IPS DF 6.9 (cell line): Measurements from ENCODE around the gene TMCC1.
A peak's percentile ranks its signal among the peaks of the same experiment; 100 is the strongest.

ENCODE experiments used
- DNase-seq: peaks from one replicate; pipeline ENCODE4 v3.0.0-alpha.2; 2013; ENCODE audit warnings: low read depth, low spot score
- H3K27ac ChIP-seq: one replicate; pipeline ENCODE4 v1.5.1; 2013; ENCODE audit warnings: low read length, control low read depth
- H3K27me3 ChIP-seq: 2 replicates; pipeline ENCODE4 v1.6.1; 2013; ENCODE audit warnings: mild to moderate bottlenecking, low read length; ENCODE audit not compliant: control insufficient read depth, insufficient read depth
- H3K36me3 ChIP-seq: 2 replicates; pipeline ENCODE4 v1.6.1; 2013; ENCODE audit warnings: low read length; ENCODE audit not compliant: control insufficient read depth, insufficient read depth
- H3K4me1 ChIP-seq: 2 replicates; pipeline ENCODE4 v1.6.1; 2013; ENCODE audit warnings: low read length; ENCODE audit not compliant: control insufficient read depth, insufficient read depth
- H3K4me3 ChIP-seq: 2 replicates; pipeline ENCODE4 v1.5.1; 2013; ENCODE audit warnings: mild to moderate bottlenecking, low read length
- H3K9me3 ChIP-seq: 2 replicates; pipeline ENCODE4 v1.6.1; 2013; ENCODE audit warnings: low read length, inconsistent platforms; ENCODE audit not compliant: control insufficient read depth, insufficient read depth
- WGBS: extraction: QIAGEN DNeasy Blood & Tissue Kit; methylation state at CpG from one replicate; pipeline ENCODE4 v1.1.7; 2013; ENCODE audit warnings: mixed read lengths, missing lambda C conversion rate; ENCODE audit not compliant: insufficient read length, insufficient coverage; 5-methylcytosine and 5-hydroxymethylcytosine counted together

TMCC1 gene

GRCh38 chr3:129606636-129607390, 286.7 kb downstream of the TMCC1 start, which contains the start of gene PLXND1:
PLXND1 (minus strand) TSS chr3:129606676; CDS start chr3:129606639, 37 bp downstream.
- no CpG with 5 or more reads among the region's 96 CpGs for WGBS
- H3K27ac ChIP-seq, result no peak within 1 kb of the TSS

DNA sequence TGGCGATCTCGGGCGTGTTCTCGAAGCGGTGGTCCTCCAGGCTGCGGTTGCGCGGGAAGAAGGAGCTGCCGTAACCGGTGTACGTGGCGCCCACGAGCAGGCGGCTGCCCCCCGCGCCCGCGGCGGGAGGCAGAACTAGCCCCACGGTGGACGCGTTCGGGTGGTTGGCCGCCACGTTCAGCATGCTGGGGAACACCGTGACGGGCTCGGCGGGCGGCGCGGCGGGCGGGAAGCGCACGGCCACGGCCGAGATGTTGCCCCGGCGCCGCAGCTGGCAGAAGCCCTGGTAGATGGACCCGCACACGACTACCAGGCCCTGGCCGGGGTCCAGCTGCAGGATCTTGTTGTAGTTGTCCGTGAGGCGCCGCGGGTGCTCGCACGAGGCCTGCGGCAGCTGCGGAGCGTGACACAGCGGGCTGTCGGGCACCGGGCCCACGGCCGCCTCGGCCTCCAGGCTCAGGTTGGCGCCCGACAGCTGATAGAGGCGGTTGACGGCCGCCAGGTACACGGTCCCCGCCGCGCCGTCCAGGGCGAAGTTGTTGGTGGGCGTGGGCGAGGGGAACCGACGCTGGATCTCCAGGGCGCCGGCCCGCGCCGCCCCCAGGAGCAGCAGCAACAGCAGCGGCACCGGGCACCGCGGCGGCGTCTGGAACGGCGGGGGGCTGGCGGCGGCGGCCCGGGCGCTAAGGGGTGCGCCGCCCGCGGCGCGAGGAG, 287.4 kb downstream of the TMCC1 start:
- Histone ChIP-seq H3K27ac (no peak overlapping the region), H3K27me3 (peaks cover 6% of the 10 kb centered on the region; the same call in 1 of the 2 replicates), H3K9me3 (no peaks in the 10 kb centered on the region), H3K36me3 (no peaks in the 10 kb centered on the region), H3K4me1 (peaks cover 19% of the 10 kb centered on the region), H3K4me3 (peak overlapping the region; percentile 56; the same call in 1 of the 2 replicates)
- WGBS, result no CpG with 5 or more reads among the region's 98 CpGs
- no peak for DNase-seq

More at GRCh38 chr3:129606636-129607390, 286.7 kb downstream of the TMCC1 start, which contains the start of gene PLXND1:
- no peak for DNase-seq
- Histone ChIP-seq H3K36me3 (no peaks in the 10 kb centered on the region), H3K4me3 (peak within 1 kb of the TSS; percentile 57; the same call in 1 of the 2 replicates), H3K9me3 (no peaks in the 10 kb centered on the region), H3K4me1 (peaks cover 19% of the 10 kb centered on the region), H3K27me3 (peaks cover 6% of the 10 kb centered on the region; the same call in 1 of the 2 replicates)

DNA sequence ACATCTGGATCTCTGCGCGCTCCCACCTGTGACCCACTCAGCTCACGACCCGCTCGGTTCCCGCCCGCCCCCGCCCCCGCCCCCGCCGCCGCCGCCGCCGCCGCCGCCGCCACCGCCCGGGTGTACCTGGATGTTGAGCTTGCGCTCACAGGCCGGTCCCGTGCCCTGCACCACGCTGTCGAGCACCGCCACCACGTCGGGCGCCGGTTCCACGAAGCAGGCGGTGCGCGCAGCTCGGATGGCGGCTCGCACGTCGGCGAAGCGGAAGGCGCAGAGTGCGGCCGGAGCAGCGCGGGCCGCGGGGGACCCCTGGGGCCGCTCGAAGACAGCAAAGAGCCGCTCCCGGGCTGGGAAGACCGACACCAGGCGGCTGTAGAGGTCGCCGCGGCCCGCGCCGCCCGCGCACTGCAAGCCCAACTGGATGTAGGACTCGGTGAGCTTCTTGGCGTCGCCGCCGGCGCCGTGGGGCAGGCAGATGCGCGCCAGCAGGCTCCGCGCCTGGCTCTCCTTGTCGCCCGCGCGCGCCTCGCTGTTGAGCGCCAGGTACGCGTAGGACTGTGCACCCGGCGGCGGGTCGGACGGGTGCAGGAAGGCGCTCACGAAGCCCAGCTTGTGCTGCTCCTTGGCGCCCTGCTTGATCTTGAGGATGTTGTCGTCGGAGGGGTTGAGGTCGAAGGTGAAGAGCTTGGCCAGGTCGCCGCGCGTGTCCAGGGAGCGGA, 288.1 kb downstream of the TMCC1 start:
- Histone ChIP-seq H3K4me3 (peak overlapping the region; percentile 56; the same call in 1 of the 2 replicates), H3K27ac (no peak overlapping the region), H3K27me3 (peaks cover 6% of the 10 kb centered on the region; the same call in 1 of the 2 replicates), H3K9me3 (no peaks in the 10 kb centered on the region), H3K36me3 (no peaks in the 10 kb centered on the region), H3K4me1 (peaks cover 19% of the 10 kb centered on the region)
- DNase-seq, result no peak
- no CpG with 5 or more reads among the region's 98 CpGs for WGBS

GRCh38 chr3:129604767-129605166, 288.7 kb downstream of the TMCC1 start:
- Histone ChIP-seq H3K4me3 (peak overlapping the region; percentile 29; the same call in 1 of the 2 replicates), H3K9me3 (no peaks in the 10 kb centered on the region), H3K27me3 (peaks cover 6% of the 10 kb centered on the region; the same call in 1 of the 2 replicates), H3K27ac (no peak overlapping the region), H3K4me1 (peaks cover 19% of the 10 kb centered on the region), H3K36me3 (no peaks in the 10 kb centered on the region)
- no peak for DNase-seq
- no CpG with 5 or more reads among the region's 12 CpGs for WGBS

DNA sequence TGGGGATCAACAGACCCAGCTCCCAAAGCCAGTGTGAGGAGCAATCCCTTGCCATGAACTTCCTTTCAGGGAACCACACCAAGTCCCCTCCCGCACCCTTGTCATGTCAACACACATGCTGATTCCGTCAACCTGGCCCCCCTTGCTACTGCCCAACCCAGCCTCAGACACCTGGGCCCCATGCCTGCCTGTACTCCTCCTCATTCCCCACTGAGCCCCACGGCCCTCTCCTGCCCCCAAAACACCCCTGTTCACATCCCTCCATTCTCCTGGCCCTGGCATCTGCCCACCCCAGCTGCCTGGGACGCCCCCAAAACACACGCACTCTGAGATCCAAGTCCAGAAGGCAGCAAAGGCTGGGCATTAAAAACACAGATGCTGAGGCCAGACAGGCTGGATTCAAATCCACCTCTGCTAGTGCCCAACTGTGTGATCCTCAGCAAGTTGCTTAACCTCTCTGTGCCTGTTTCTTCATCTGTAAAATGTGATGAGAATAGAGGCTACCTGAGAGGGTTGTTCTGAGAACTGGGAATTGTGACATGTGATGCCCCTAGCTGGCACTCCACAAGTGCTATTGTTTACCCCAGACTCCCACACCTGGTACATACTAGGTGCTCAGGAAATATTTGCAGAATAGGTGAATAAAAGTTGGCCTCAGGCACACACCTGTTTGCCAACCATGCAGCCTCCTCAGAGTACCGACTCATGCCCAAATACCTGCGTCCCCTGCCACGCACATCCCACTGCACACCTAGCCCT, 289.3 kb downstream of the TMCC1 start:
- Histone ChIP-seq H3K36me3 (no peaks in the 10 kb centered on the region), H3K4me1 (peaks cover 24% of the 10 kb centered on the region), H3K4me3 (no peak overlapping the region; the same call in 1 of the 2 replicates), H3K27ac (no peak overlapping the region), H3K27me3 (peaks cover 6% of the 10 kb centered on the region; the same call in 1 of the 2 replicates), H3K9me3 (no peaks in the 10 kb centered on the region)
- DNase-seq, result no peak
- WGBS, result no CpG with 5 or more reads among the region's 8 CpGs

GRCh38 chr3:129603561-129603942, 290.0 kb downstream of the TMCC1 start:
- Histone ChIP-seq H3K27ac (no peak overlapping the region), H3K36me3 (no peaks in the 10 kb centered on the region), H3K9me3 (no peaks in the 10 kb centered on the region), H3K4me1 (peaks cover 26% of the 10 kb centered on the region), H3K4me3 (no peak overlapping the region), H3K27me3 (peaks cover 6% of the 10 kb centered on the region; the same call in 1 of the 2 replicates)
- DNase-seq, result no peak
- WGBS, result no CpG with 5 or more reads among the region's 7 CpGs

- Histone ChIP-seq H3K9me3 (no peaks in the 10 kb centered on the region), H3K27me3 (peaks cover 6% of the 10 kb centered on the region; the same call in 1 of the 2 replicates), H3K4me3 (no peak overlapping the region), H3K36me3 (no peaks in the 10 kb centered on the region), H3K4me1 (peaks cover 24% of the 10 kb centered on the region), H3K27ac (no peak overlapping the region)
- no peak for DNase-seq
- WGBS, result no CpG with 5 or more reads among the region's 15 CpGs
These were observed 290.6 kb downstream of the TMCC1 start for GRCh38 chr3:129602730-129603560.

- no peaks in the 10 kb centered on the region for H3K36me3 ChIP-seq
- WGBS, result no CpG with 5 or more reads among the region's 11 CpGs
- no peak for DNase-seq
- no peak overlapping the region for H3K4me3 ChIP-seq
- H3K27me3 ChIP-seq, result peaks cover 6% of the 10 kb centered on the region; the same call in 1 of the 2 replicates
- no peak overlapping the region for H3K27ac ChIP-seq
- no peaks in the 10 kb centered on the region for H3K9me3 ChIP-seq
- H3K4me1 ChIP-seq, result peaks cover 22% of the 10 kb centered on the region
These were observed 291.2 kb downstream of the TMCC1 start for GRCh38 chr3:129602309-129602708.

DNA sequence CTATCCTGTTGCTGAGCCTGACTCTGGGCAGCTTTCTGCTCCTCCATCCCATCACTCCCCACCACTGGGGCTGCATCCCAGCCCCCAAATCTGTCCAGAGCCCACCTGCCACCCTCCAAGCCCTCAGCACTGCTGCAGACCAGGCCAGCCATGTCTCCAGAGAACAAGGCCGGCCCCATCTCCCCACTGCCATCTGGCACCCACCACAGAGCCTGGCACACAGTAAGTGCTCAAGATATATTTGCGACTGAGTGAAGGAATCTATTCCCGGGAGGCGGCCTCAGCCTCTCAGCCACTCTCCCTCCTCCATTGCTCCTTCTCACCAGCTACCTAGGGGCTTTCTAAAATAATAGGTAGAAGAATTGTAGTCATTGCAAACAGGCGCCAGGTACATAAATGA, 291.8 kb downstream of the TMCC1 start:
- Histone ChIP-seq H3K27me3 (peaks cover 6% of the 10 kb centered on the region; the same call in 1 of the 2 replicates), H3K4me1 (peaks cover 23% of the 10 kb centered on the region), H3K27ac (no peak overlapping the region), H3K9me3 (no peaks in the 10 kb centered on the region), H3K4me3 (no peak overlapping the region), H3K36me3 (no peaks in the 10 kb centered on the region)
- WGBS, result no CpG with 5 or more reads among the region's 5 CpGs
- DNase-seq, result no peak
